ENCODE measurements around the gene CABLES2.

DNA sequence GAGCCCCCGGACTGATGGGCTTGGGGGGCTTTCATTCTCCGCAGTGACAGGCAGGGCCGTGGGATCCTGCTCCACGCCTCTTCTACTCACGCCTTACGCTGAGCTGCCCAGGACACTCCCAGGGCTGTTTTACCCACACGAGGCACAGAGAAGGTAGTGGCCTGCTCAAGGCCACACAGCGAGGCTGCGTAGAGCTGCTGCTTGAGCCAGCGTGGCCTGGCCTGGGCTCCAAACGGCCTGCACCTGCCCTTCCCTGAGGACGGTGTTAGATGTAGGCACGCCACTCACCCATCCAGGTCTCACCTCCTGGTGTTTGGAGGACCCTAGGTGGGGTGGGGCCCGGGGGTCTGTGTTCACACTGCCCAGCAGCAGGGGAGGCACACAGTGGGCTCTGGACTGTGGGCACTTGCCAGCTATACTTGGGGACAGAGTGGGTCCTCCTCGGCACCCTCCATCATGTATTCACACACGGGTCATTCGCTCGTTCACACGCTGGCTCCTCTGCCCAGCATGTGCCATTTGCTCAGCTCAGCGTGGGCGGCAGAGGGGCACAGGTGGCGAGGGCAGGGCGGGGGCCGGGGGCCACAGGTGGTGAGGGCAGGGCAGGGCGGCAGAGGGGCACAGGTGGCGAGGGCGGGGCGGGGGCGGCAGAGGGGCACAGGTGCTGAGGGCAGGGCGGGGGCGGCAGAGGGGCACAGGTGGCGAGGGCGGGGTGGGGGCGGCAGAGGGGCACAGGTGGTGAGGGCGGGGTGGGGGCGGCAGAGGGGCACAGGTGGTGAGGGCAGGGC lies 38.7 kb upstream of the CABLES2 start:
- TF ChIP-seq CTCF (conservative IDR thresholded peaks at IDR 0.05; ENCODE audit: low read length) (no peak), EZH2phosphoT487 (IDR thresholded peaks at IDR 0.05; ENCODE audit: borderline replicate concordance, low read depth, low read length) (no peak)

Measured in OCI-LY7 (cell line).